Nephron (organoid): ENCODE results near the gene TCIRG1.

Source experiments
- H3K27ac Mint-ChIP-seq, 3 experiments: 2 replicates each; pipeline ENCODE4 v1.8.0; 2020; ENCODE audit warnings: mixed read lengths in 3 of 3, mild to moderate bottlenecking in 2 of 3, moderate library complexity in 1 of 3
- H3K27me3 Mint-ChIP-seq: 2 replicates; pipeline ENCODE4 v1.8.0; 2021; ENCODE audit warnings: low read depth, mild to moderate bottlenecking, moderate library complexity, mixed read lengths
- H3K36me3 Mint-ChIP-seq: 2 replicates; pipeline ENCODE4 v1.8.0; 2020; ENCODE audit warnings: low read depth, mixed read lengths
- H3K4me1 Mint-ChIP-seq: 2 replicates; pipeline ENCODE4 v1.8.0; 2020; ENCODE audit warnings: mixed read lengths
- H3K4me3 Mint-ChIP-seq, 3 experiments: 2 replicates each; pipeline ENCODE4 v1.8.0; 2020; ENCODE audit warnings: mild to moderate bottlenecking in 3 of 3, mixed read lengths in 3 of 3, moderate library complexity in 2 of 3
- H3K9me3 Mint-ChIP-seq: 2 replicates; pipeline ENCODE4 v1.8.0; 2020; ENCODE audit warnings: mixed read lengths
- CTCF ChIP-seq, 3 experiments: fragments of 200-600 bp; sonication (generic); IDR thresholded peaks; one replicate each; pipeline ENCODE4 v1.5.0; 2021; ENCODE audit warnings: antibody characterized with exemption in 3 of 3; ENCODE audit not compliant: unreplicated experiment in 3 of 3

TCIRG1 gene

GRCh38 chr11:68014947-68015447 lies 23.8 kb upstream of the TCIRG1 start:
- H3K36me3 Mint-ChIP-seq, result no peaks in the 10 kb centered on the region
- H3K27me3 Mint-ChIP-seq, result peaks cover 14% of the 10 kb centered on the region
- H3K9me3 Mint-ChIP-seq, result no peaks in the 10 kb centered on the region
- no peak overlapping the region for H3K27ac Mint-ChIP-seq
- TF ChIP-seq CTCF (IDR thresholded peaks at IDR 0.05; ENCODE audit: unreplicated experiment in 3 of 3), result no peak
- no peak overlapping the region for H3K4me3 Mint-ChIP-seq
- peaks cover 21% of the 10 kb centered on the region for H3K4me1 Mint-ChIP-seq

GRCh38 chr11:68015467-68015866 lies 23.4 kb upstream of the TCIRG1 start:
- Mint-ChIP-seq H3K27me3 (peaks cover 14% of the 10 kb centered on the region), H3K4me1 (peaks cover 21% of the 10 kb centered on the region), H3K27ac (no peak overlapping the region), H3K9me3 (no peaks in the 10 kb centered on the region), H3K4me3 (no peak overlapping the region), H3K36me3 (no peaks in the 10 kb centered on the region)
- TF ChIP-seq CTCF (IDR thresholded peaks at IDR 0.05; ENCODE audit: unreplicated experiment in 3 of 3), result no peak

- TF ChIP-seq CTCF (IDR thresholded peaks at IDR 0.05; ENCODE audit: unreplicated experiment in 3 of 3), result no peak
- Mint-ChIP-seq H3K9me3 (no peaks in the 10 kb centered on the region), H3K27me3 (peaks cover 11% of the 10 kb centered on the region)
Measured at GRCh38 chr11:68016161-68016903, 22.5 kb upstream of the TCIRG1 start.

GRCh38 chr11:68016904-68017817 lies 21.7 kb upstream of the TCIRG1 start:
- Mint-ChIP-seq H3K4me1 (peaks cover 15% of the 10 kb centered on the region), H3K36me3 (no peaks in the 10 kb centered on the region), H3K9me3 (no peaks in the 10 kb centered on the region), H3K4me3 (no peak overlapping the region), H3K27ac (peak overlapping the region in 2 of 3 experiments; percentile 41 to 59), H3K27me3 (peaks cover 11% of the 10 kb centered on the region)
- TF ChIP-seq CTCF (IDR thresholded peaks at IDR 0.05; ENCODE audit: unreplicated experiment in 3 of 3), result no peak

More at GRCh38 chr11:68016161-68016903, 22.5 kb upstream of the TCIRG1 start:
- Mint-ChIP-seq H3K36me3 (no peaks in the 10 kb centered on the region), H3K4me1 (peaks cover 15% of the 10 kb centered on the region), H3K27ac (peak overlapping the region in 2 of 3 experiments; percentile 41 to 59), H3K4me3 (no peak overlapping the region)

GRCh38 chr11:68017980-68018729 lies 20.7 kb upstream of the TCIRG1 start:
- Mint-ChIP-seq H3K4me3 (no peak overlapping the region), H3K4me1 (peaks cover 13% of the 10 kb centered on the region), H3K27me3 (peaks cover 8% of the 10 kb centered on the region), H3K27ac (peak overlapping the region in 1 of 3 experiments; percentile 40), H3K36me3 (no peaks in the 10 kb centered on the region), H3K9me3 (no peaks in the 10 kb centered on the region)
- no peak for TF ChIP-seq CTCF (IDR thresholded peaks at IDR 0.05; ENCODE audit: unreplicated experiment in 3 of 3)
